ENCODE measurements around the gene CRYBG2. TPM values are rescaled to one million over a fixed set of nuclear protein-coding genes. Genes with fewer than 3 reads are reported as not detected.

Gene CRYBG2
- polyA plus RNA-seq, 3 donors: 0.52 TPM; not detected in 2

DNA sequence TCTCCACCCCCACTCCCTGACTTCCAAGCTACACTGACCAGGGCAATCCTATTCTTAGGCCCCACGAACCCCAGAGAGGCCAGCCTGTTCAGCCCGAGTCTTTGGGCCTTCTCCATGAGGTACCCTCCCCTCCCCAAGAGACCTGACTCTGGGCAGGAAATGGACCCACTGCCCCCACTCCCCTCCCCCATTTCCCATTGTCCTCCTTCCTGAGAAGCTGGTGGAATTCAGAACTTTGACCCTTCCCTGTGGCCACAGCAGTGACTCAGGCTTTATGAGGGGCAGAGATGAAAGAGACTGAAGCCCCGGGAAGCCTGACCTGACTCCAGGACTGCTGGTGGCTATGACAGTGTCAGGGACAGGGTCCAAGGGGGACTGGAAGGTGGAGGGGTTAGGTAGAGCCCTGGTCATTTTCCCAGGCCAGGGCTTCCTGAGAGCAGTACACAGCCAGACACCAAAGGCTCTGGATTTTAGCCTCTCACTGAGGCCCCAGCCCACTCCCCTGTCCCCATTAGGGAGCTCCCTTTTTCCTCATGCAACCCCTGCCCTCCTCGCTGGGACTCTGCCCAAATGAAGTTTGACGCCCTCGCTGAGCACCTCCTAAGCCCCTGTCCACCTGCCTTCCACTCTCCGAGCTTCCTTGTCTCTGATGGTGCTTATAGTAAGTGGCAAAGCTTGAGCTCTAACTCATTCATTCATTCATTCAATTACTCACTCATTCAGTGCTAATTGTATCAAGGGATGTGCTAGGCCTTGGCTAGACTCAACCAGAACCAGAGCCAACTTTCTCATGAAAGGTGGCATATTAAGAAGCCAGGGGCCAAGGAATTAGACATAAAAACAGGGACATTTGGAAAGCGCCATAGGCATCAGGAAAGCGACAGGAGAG lies 3.0 kb downstream of the CRYBG2 start:
- Mint-ChIP-seq H3K27me3 (ENCODE audit: low read depth in 3 of 3) (peaks cover 0 to 3% (median 2%) of the 10 kb centered on the region in 3 donors), H3K36me3 (no peaks in the 10 kb centered on the region), H3K4me3 (no peak overlapping the region), H3K27ac (no peak overlapping the region), H3K4me1 (peaks cover 7% of the 10 kb centered on the region), H3K9me3 (peaks cover 0 to 2% (median 0%) of the 10 kb centered on the region in 7 donors)
- no peak for DNase-seq
- Histone ChIP-seq H3K9ac (ENCODE audit: insufficient read depth, low read length, poor library complexity, severe bottlenecking) (no peak overlapping the region), H3K4me1 (ENCODE audit: control insufficient read depth in 1 of 2, insufficient read depth in 2 of 2, low read length in 2 of 2) (peaks cover 5 to 7% of the 10 kb centered on the region in 2 donors), H4K20me1 (ENCODE audit: insufficient read depth, low read length) (no peaks in the 10 kb centered on the region), H3K36me3 (replicated peaks in 1 of 2; ENCODE audit: control insufficient read depth in 1 of 2, insufficient read depth in 2 of 2, low read length in 2 of 2) (no peaks in the 10 kb centered on the region), H3K27me3 (ENCODE audit: control insufficient read depth in 2 of 2, insufficient read depth in 2 of 2, low read length in 2 of 2) (no peaks in the 10 kb centered on the region), H3K79me2 (ENCODE audit: insufficient read depth, low read length) (no peaks in the 10 kb centered on the region), H3K9me3 (replicated peaks in 1 of 2; ENCODE audit: control insufficient read depth in 1 of 2, insufficient read depth in 1 of 2, low read length in 2 of 2) (no peaks in the 10 kb centered on the region), H3K4me2 (replicated peaks; ENCODE audit: extremely low read depth, low read length, poor library complexity, severe bottlenecking) (no peak overlapping the region), H2AFZ (ENCODE audit: insufficient read depth, low read depth, low read length, poor library complexity, severe bottlenecking) (no peak overlapping the region), H3K27ac (ENCODE audit: low read depth in 1 of 2, low read length in 2 of 2) (no peak overlapping the region), H3K4me3 (replicated peaks in 1 of 3; ENCODE audit: low read depth in 2 of 3, low read length in 3 of 3) (no peak overlapping the region)
- intact Hi-C loops (cut with micrococcal nuclease): no loop called here
- TF ChIP-seq CTCF (IDR thresholded peaks at IDR 0.05): no peak
- WGBS (ENCODE audit: insufficient coverage): 86% methylated on average over 4 of the region's 9 CpGs

DNA sequence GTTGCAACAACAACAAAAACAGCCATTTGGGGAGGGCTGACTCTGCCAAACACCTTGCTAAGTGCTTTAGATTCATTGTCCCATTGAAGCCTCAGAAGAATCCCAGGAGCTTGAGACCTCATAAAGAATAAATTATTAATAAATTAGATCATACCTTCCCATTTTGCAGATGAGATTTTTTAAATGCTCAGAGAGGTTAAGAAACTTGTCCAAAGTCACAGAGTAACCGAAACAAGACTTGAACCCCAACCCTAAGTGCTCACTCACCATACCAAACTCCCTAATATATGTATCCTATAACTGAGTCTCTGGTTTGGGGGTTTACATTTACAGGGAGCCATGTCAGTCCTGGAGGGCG lies 3.6 kb downstream of the CRYBG2 start:
- no CpG with 5 or more reads among the region's 2 CpGs for WGBS (ENCODE audit: insufficient coverage)
- no peaks in the 10 kb centered on the region for H3K36me3 Mint-ChIP-seq

More for the DNA sequence above, 3.6 kb downstream of the CRYBG2 start:
- Mint-ChIP-seq H3K4me3 (no peak overlapping the region), H3K4me1 (peaks cover 7% of the 10 kb centered on the region), H3K9me3 (no peaks in the 10 kb centered on the region), H3K27ac (no peak overlapping the region), H3K27me3 (ENCODE audit: low read depth in 3 of 3) (peaks cover 0 to 2% (median 2%) of the 10 kb centered on the region in 3 donors)
- Histone ChIP-seq H3K4me3 (replicated peaks in 1 of 3; ENCODE audit: low read depth in 2 of 3, low read length in 3 of 3) (no peak overlapping the region), H4K20me1 (ENCODE audit: insufficient read depth, low read length) (no peaks in the 10 kb centered on the region), H3K79me2 (ENCODE audit: insufficient read depth, low read length) (no peaks in the 10 kb centered on the region), H3K9me3 (replicated peaks in 1 of 2; ENCODE audit: control insufficient read depth in 1 of 2, insufficient read depth in 1 of 2, low read length in 2 of 2) (no peaks in the 10 kb centered on the region), H3K9ac (ENCODE audit: insufficient read depth, low read length, poor library complexity, severe bottlenecking) (no peak overlapping the region), H3K4me2 (replicated peaks; ENCODE audit: extremely low read depth, low read length, poor library complexity, severe bottlenecking) (no peak overlapping the region), H3K27ac (ENCODE audit: low read depth in 1 of 2, low read length in 2 of 2) (no peak overlapping the region), H3K4me1 (ENCODE audit: control insufficient read depth in 1 of 2, insufficient read depth in 2 of 2, low read length in 2 of 2) (peaks cover 6 to 10% of the 10 kb centered on the region in 2 donors), H2AFZ (ENCODE audit: insufficient read depth, low read depth, low read length, poor library complexity, severe bottlenecking) (no peak overlapping the region), H3K36me3 (replicated peaks in 1 of 2; ENCODE audit: control insufficient read depth in 1 of 2, insufficient read depth in 2 of 2, low read length in 2 of 2) (no peaks in the 10 kb centered on the region), H3K27me3 (ENCODE audit: control insufficient read depth in 2 of 2, insufficient read depth in 2 of 2, low read length in 2 of 2) (no peaks in the 10 kb centered on the region)
- DNase-seq: no peak
- no peak for TF ChIP-seq CTCF (IDR thresholded peaks at IDR 0.05)
- intact Hi-C loops (cut with micrococcal nuclease): no loop called here

Measured in CD14-positive monocyte (primary cell).